T-cell (primary cell): ENCODE measurements around the gene GCDH. TPM values are rescaled to one million over a fixed set of nuclear protein-coding genes. Genes with fewer than 3 reads are reported as not detected.
A peak's percentile ranks its signal among the peaks of the same experiment; 100 is the strongest.

Experiments
- ATAC-seq, 4 experiments: fragments of 200-7000 bp in 3 of 4; fragments of 150-1000 bp in 1 of 4; cut with Tn5 transposase; replicated peaks in 1 of 4; 1 replicate in 3 of 4; 2 replicates in 1 of 4; pipeline ENCODE4 v1.10.0; 2021; ENCODE audit warnings: moderate library complexity in 3 of 4, mild to moderate bottlenecking in 2 of 4, moderate number of reproducible peaks in 1 of 4
- CTCF ChIA-PET, 2 donors: fragments of 300-600 bp; sonication (Branson Sonifier 250); formaldehyde crosslinking; loops; one replicate each; lab custom pipeline; 2022; ENCODE audit warnings: antibody characterized with exemption in 2 of 2; lab: Charles Lee
- POLR2A ChIA-PET, 2 donors: fragments of 300-600 bp; sonication (Branson Sonifier 250); formaldehyde crosslinking; loops; one replicate each; lab custom pipeline; 2022; ENCODE audit warnings: antibody characterized with exemption in 2 of 2; lab: Charles Lee
- DNase-seq, 35 experiments: peaks; one replicate each; pipeline versions ENCODE4 v3.0.0 to v3.0.0-alpha.2; 2013 to 2023
- H3K27ac ChIP-seq: one replicate; pipeline ENCODE4 v1.5.1; 2013; ENCODE audit warnings: low read length
- H3K27me3 ChIP-seq, 2 experiments: replicated peaks in 1 of 2; 1 replicate in 1 of 2; 2 replicates in 1 of 2; pipeline versions ENCODE4 v1.6.1 to v1.7.0; 2013; ENCODE audit warnings: low read length in 1 of 2, mixed read lengths in 1 of 2; ENCODE audit not compliant: control insufficient read depth in 2 of 2, insufficient read depth in 2 of 2; ENCODE audit errors: extremely low read depth in 1 of 2
- H3K36me3 ChIP-seq, 2 donors: 1 replicate in 1 of 2; 2 replicates in 1 of 2; pipeline versions ENCODE4 v1.6.1 to v1.7.0; 2013; ENCODE audit warnings: low read length in 1 of 2; ENCODE audit not compliant: control insufficient read depth in 2 of 2, insufficient read depth in 1 of 2; ENCODE audit errors: extremely low read depth in 1 of 2
- H3K4me1 ChIP-seq, 2 experiments: 1 replicate in 1 of 2; 2 replicates in 1 of 2; pipeline versions ENCODE4 v1.6.1 to v1.7.0; 2013; ENCODE audit warnings: low read length in 2 of 2, mixed read lengths in 1 of 2; ENCODE audit not compliant: insufficient read depth in 2 of 2, control insufficient read depth in 1 of 2; ENCODE audit errors: extremely low read depth in 1 of 2
- H3K4me3 ChIP-seq, 2 donors: 1 replicate in 1 of 2; 2 replicates in 1 of 2; pipeline versions ENCODE4 v1.5.1 to v1.7.0; 2013; ENCODE audit warnings: mild to moderate bottlenecking in 2 of 2, low read length in 1 of 2, moderate library complexity in 1 of 2; ENCODE audit not compliant: control insufficient read depth in 1 of 2; ENCODE audit errors: extremely low read depth in 1 of 2
- H3K9me3 ChIP-seq: 2 replicates; pipeline ENCODE4 v1.7.0; 2013
- H3K27ac Mint-ChIP-seq, 2 donors: one replicate each; pipeline ENCODE4 v1.8.0; 2020 to 2021; ENCODE audit warnings: mild to moderate bottlenecking in 2 of 2, mixed read lengths in 2 of 2
- H3K27me3 Mint-ChIP-seq, 2 donors: one replicate each; pipeline ENCODE4 v1.8.0; 2021 to 2022; ENCODE audit warnings: mixed read lengths in 2 of 2
- H3K36me3 Mint-ChIP-seq: one replicate; pipeline ENCODE4 v1.8.0; 2021; ENCODE audit warnings: mixed read lengths
- H3K4me1 Mint-ChIP-seq, 3 donors: one replicate each; pipeline ENCODE4 v1.8.0; 2020 to 2022; ENCODE audit warnings: mixed read lengths in 3 of 3, mild to moderate bottlenecking in 1 of 3
- H3K4me3 Mint-ChIP-seq, 3 donors: one replicate each; pipeline ENCODE4 v1.8.0; 2020 to 2022; ENCODE audit warnings: mild to moderate bottlenecking in 3 of 3, mixed read lengths in 3 of 3, moderate library complexity in 3 of 3
- H3K9me3 Mint-ChIP-seq, 3 donors: one replicate each; pipeline ENCODE4 v1.8.0; 2020 to 2022; ENCODE audit warnings: mixed read lengths in 3 of 3
- WGBS: methylation state at CpG from one replicate; pipeline ENCODE4 v1.1.5; 2013; ENCODE audit warnings: missing lambda C conversion rate; ENCODE audit not compliant: insufficient coverage; 5-methylcytosine and 5-hydroxymethylcytosine counted together
- total RNA-seq, 35 experiments: library from RNA in 6 of 35; stranded (reverse) in 6 of 35; fragments of 120-200 nt in 1 of 35; gene quantifications; one replicate each; pipeline versions ENCODE4 v1.2.1 to v1.2.4 and lab custom pipeline; 2013 to 2026

The GCDH gene
- total RNA-seq, 5 donors from 2014 or later (not counting 1 experiment from before 2014, with no cell fraction given): 39.8 to 68.7 (median 60.0) TPM

- Mint-ChIP-seq H3K27me3 (peaks cover 5 to 11% of the 10 kb centered on the region in 2 donors), H3K27ac (no peak overlapping the region), H3K4me1 (peaks cover 8 to 13% (median 10%) of the 10 kb centered on the region in 3 donors), H3K4me3 (no peak overlapping the region), H3K36me3 (no peaks in the 10 kb centered on the region), H3K9me3 (no peaks in the 10 kb centered on the region)
- H3K27me3 ChIP-seq: peaks cover 2 to 50% of the 10 kb centered on the region in 2 experiments
- no peak overlapping the region for H3K4me3 ChIP-seq
- no peaks in the 10 kb centered on the region for H3K36me3 ChIP-seq
- WGBS: 93% methylated on average over 27 of the region's 34 CpGs
- POLR2A ChIA-PET: interaction anchor here in 1 of 2 donors (0.6 to 0.7 kb wide), 2 partner anchors 15 to 277 kb away, joined by 3 to 6 read pairs; no protein-coding TSS in a partner anchor
- no peak for DNase-seq
- H3K9me3 ChIP-seq: no peaks in the 10 kb centered on the region
- peaks cover 5 to 12% of the 10 kb centered on the region in 2 experiments for H3K4me1 ChIP-seq
- ATAC-seq: no peak
- CTCF ChIA-PET: interaction anchor here in 1 of 2 donors (0.8 kb wide), 1 partner anchor 20 kb away, joined by 3 read pairs; no protein-coding TSS in a partner anchor
- H3K27ac ChIP-seq: no peak overlapping the region
Observed at GRCh38 chr19:12864721-12865715, 25.9 kb upstream of the GCDH start.

GRCh38 chr19:12865746-12866415 lies 25.1 kb upstream of the GCDH start:
- ATAC-seq: no peak
- Mint-ChIP-seq H3K27me3 (peaks cover 5 to 11% of the 10 kb centered on the region in 2 donors), H3K36me3 (no peaks in the 10 kb centered on the region), H3K4me3 (peak overlapping the region in 1 of 3 donors; percentile 85), H3K9me3 (no peaks in the 10 kb centered on the region), H3K4me1 (peaks cover 8 to 13% (median 10%) of the 10 kb centered on the region in 3 donors), H3K27ac (no peak overlapping the region)
- ChIA-PET POLR2A (no interaction called here), CTCF (interaction anchor here in 1 of 2 donors (0.5 kb wide), 1 partner anchor 23 kb away, joined by 5 read pairs; no protein-coding TSS in a partner anchor)
- no peak for DNase-seq
- H3K27ac ChIP-seq: no peak overlapping the region
- H3K4me1 ChIP-seq: peaks cover 5 to 12% of the 10 kb centered on the region in 2 experiments
- 89% methylated on average over 18 of the region's 19 CpGs for WGBS
- peaks cover 2 to 46% of the 10 kb centered on the region in 2 experiments for H3K27me3 ChIP-seq
- no peaks in the 10 kb centered on the region for H3K9me3 ChIP-seq
- no peak overlapping the region for H3K4me3 ChIP-seq
- no peaks in the 10 kb centered on the region for H3K36me3 ChIP-seq

- no peak overlapping the region for H3K4me3 ChIP-seq
Observed at GRCh38 chr19:12866416-12867119, 24.4 kb upstream of the GCDH start.

DNA sequence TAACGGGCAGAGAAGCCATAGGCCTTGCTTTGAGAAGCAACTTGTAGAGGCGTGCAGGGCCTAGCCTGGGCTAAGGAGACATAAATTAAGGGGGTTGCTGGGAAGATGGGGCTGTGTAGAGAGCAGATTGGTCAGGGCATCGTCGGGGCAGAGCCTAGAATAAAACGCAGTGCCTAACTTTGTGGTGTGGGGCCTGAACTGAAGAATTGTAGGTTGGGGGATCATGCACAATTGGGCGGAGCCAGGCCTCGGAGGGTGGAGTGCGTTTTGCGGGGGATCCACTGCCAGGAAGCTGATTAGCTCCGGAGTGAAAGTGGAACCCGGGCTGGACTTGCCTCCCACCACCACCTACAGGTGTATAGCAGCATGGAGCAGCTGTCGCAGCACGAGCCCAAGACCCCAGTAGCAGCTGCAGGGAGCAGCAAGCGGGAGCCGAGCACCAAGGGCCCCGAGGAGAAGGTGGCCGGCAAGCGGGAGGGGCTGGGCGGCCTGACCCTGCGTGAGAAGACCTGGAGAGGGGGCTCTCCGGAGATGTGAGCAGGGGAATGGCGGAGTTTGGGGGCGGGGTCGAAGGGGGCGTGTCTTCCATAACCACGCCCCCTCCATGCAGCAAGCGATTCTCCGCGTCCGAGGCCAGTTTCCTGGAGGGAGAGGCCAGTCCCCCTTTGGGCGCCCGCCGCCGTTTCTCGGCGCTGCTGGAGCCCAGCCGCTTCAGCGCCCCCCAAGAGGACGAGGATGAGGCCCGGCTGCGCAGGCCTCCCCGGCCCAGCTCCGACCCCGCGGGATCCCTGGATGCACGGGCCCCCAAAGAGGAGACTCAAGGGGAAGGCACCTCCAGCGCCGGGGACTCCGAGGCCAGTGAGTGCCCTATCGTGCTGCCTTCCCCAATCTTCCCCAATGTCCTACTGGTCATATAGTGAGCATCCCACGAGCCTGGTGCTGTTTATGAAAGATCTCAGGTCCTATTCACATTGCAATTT lies 23.6 kb upstream of the GCDH start:
- peak overlapping the region; percentile 51 to 69 for H3K4me3 ChIP-seq
- H3K9me3 ChIP-seq: no peaks in the 10 kb centered on the region
- DNase-seq (peak in 33 of 35 experiments; percentile 30 to 80 (median 53)), ATAC-seq (peak; percentile 70 to 86 (median 82))
- H3K4me1 ChIP-seq: peaks cover 5 to 12% of the 10 kb centered on the region in 2 experiments
- no peaks in the 10 kb centered on the region for H3K36me3 ChIP-seq
- 11% methylated on average over 34 of the region's 51 CpGs for WGBS
- Mint-ChIP-seq H3K27me3 (peaks cover 0 to 11% of the 10 kb centered on the region in 2 donors), H3K9me3 (no peaks in the 10 kb centered on the region), H3K4me3 (peak overlapping the region; percentile 63 to 85 (median 72)), H3K4me1 (peaks cover 10 to 13% (median 10%) of the 10 kb centered on the region in 3 donors), H3K27ac (peak overlapping the region in 1 of 2 donors; percentile 81), H3K36me3 (peaks cover 7% of the 10 kb centered on the region)
- no peak overlapping the region for H3K27ac ChIP-seq
- H3K27me3 ChIP-seq: peaks cover 0 to 38% of the 10 kb centered on the region in 2 experiments
- POLR2A ChIA-PET: no interaction called here
- CTCF ChIA-PET: interaction anchor here in 1 of 2 donors (0.6 kb wide), 1 partner anchor 263 kb away, joined by 3 read pairs; no protein-coding TSS in a partner anchor

More at GRCh38 chr19:12866416-12867119, 24.4 kb upstream of the GCDH start:
- Mint-ChIP-seq H3K27me3 (peaks cover 0 to 11% of the 10 kb centered on the region in 2 donors), H3K4me1 (peaks cover 8 to 13% (median 10%) of the 10 kb centered on the region in 3 donors), H3K4me3 (peak overlapping the region; percentile 17 to 85 (median 21)), H3K27ac (no peak overlapping the region), H3K9me3 (no peaks in the 10 kb centered on the region), H3K36me3 (no peaks in the 10 kb centered on the region)
- Histone ChIP-seq H3K36me3 (no peaks in the 10 kb centered on the region), H3K9me3 (no peaks in the 10 kb centered on the region), H3K4me1 (peaks cover 5 to 12% of the 10 kb centered on the region in 2 experiments), H3K27ac (no peak overlapping the region), H3K27me3 (peaks cover 2 to 43% of the 10 kb centered on the region in 2 experiments)
- ATAC-seq: no peak
- 95% methylated on average over 20 of the region's 29 CpGs for WGBS
- DNase-seq: no peak
- CTCF ChIA-PET: interaction anchor here in 1 of 2 donors (0.5 to 0.6 kb wide), 2 partner anchors 22 to 262 kb away, joined by 3 to 5 read pairs; no protein-coding TSS in a partner anchor
- POLR2A ChIA-PET: no interaction called here

DNA sequence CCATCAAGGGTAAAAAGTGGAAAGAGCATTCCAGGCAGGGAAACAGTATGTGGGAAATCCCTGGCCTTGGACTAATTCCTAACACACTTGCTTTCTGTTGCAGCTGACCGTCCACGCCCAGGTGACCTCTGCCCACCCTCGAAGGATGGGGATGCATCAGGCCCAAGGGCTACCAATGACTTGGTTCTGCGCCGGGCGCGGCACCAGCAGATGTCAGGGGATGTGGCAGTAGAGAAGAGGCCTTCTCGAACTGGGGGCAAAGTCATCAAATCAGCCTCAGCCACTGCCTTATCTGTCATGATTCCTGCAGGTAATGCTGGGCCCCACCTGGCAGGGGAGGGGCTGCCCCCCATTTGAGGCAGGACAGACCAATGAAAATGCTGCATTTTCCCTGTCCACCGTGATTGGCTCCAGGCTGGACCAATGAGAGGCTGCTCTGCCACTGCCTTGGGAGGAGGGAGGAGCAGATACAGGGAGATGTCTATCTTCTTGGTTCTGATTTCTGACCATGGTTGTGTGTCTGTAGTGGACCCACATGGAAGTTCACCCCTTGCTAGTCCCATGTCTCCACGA lies 22.3 kb upstream of the GCDH start:
- Mint-ChIP-seq H3K4me1 (peaks cover 10 to 15% (median 13%) of the 10 kb centered on the region in 3 donors), H3K36me3 (peaks cover 13% of the 10 kb centered on the region), H3K27me3 (peaks cover 0 to 11% of the 10 kb centered on the region in 2 donors), H3K9me3 (peaks cover 0 to 4% (median 0%) of the 10 kb centered on the region in 3 donors), H3K4me3 (peak overlapping the region in 2 of 3 donors; percentile 56 to 85), H3K27ac (no peak overlapping the region)
- no peak for ATAC-seq
- WGBS: 93% methylated on average over 9 of the region's 10 CpGs
- DNase-seq: no peak
- no peaks in the 10 kb centered on the region for H3K9me3 ChIP-seq
- H3K27ac ChIP-seq: no peak overlapping the region
- peaks cover 0 to 38% of the 10 kb centered on the region in 2 experiments for H3K27me3 ChIP-seq
- no peak overlapping the region for H3K4me3 ChIP-seq
- peaks cover 0 to under 1% of the 10 kb centered on the region in 2 donors for H3K36me3 ChIP-seq
- peaks cover 5 to 15% of the 10 kb centered on the region in 2 experiments for H3K4me1 ChIP-seq
- ChIA-PET POLR2A (no interaction called here), CTCF (interaction anchor here in 1 of 2 donors (1.1 kb wide), 1 partner anchor 21 kb away, joined by 4 read pairs; no protein-coding TSS in a partner anchor)
